HG02870 (cell line): Measurements from ENCODE around the gene GPC5.

Source experiments
- ATAC-seq: cut with Tn5 transposase; IDR thresholded peaks from one replicate; pipeline ENCODE4 v1.9.1; 2021; ENCODE audit warnings: mild to moderate bottlenecking, moderate library complexity; ENCODE audit not compliant: unreplicated experiment

GPC5 gene

GRCh38 chr13:92122186-92122853 is 723.9 kb downstream of the GPC5 start:
- ATAC-seq = no peak

GRCh38 chr13:92126399-92126798 is 728.0 kb downstream of the GPC5 start:
- no peak for ATAC-seq

- ATAC-seq = no peak
These were observed 737.1 kb downstream of the GPC5 start for GRCh38 chr13:92135509-92135908.

GRCh38 chr13:92136449-92137155 is 738.2 kb downstream of the GPC5 start:
- ATAC-seq = no peak

GRCh38 chr13:92137520-92137919 is 739.1 kb downstream of the GPC5 start:
- no peak for ATAC-seq

- ATAC-seq = no peak
These were observed 745.3 kb downstream of the GPC5 start for GRCh38 chr13:92143766-92144165.

GRCh38 chr13:92150606-92151005 is 752.2 kb downstream of the GPC5 start:
- ATAC-seq = no peak

- ATAC-seq = no peak
These were observed 759.9 kb downstream of the GPC5 start for GRCh38 chr13:92158346-92158745.

GRCh38 chr13:92164822-92165221 is 766.4 kb downstream of the GPC5 start:
- no peak for ATAC-seq

GRCh38 chr13:92172191-92172590 is 773.8 kb downstream of the GPC5 start:
- no peak for ATAC-seq

- ATAC-seq = no peak
These were observed 774.8 kb downstream of the GPC5 start for GRCh38 chr13:92173254-92173653.

- ATAC-seq = no peak
These were observed 776.9 kb downstream of the GPC5 start for GRCh38 chr13:92175330-92175729.

GRCh38 chr13:92177966-92178365 is 779.5 kb downstream of the GPC5 start:
- no peak for ATAC-seq

- ATAC-seq = no peak
These were observed 780.8 kb downstream of the GPC5 start for GRCh38 chr13:92179223-92179622.

GRCh38 chr13:92187378-92187989 is 789.1 kb downstream of the GPC5 start:
- peak; percentile 77 for ATAC-seq

- ATAC-seq = no peak
These were observed 790.2 kb downstream of the GPC5 start for GRCh38 chr13:92188574-92188973.

GRCh38 chr13:92196591-92197256 is 798.3 kb downstream of the GPC5 start:
- no peak for ATAC-seq

GRCh38 chr13:92197669-92198068 is 799.2 kb downstream of the GPC5 start:
- no peak for ATAC-seq

GRCh38 chr13:92218615-92219014 is 820.2 kb downstream of the GPC5 start:
- ATAC-seq = no peak

- ATAC-seq = no peak
These were observed 823.5 kb downstream of the GPC5 start for GRCh38 chr13:92221916-92222315.

GRCh38 chr13:92224052-92224821 is 825.8 kb downstream of the GPC5 start:
- no peak for ATAC-seq
